Neural progenitor cell (in vitro differentiated cells): ENCODE results near the gene CAD. TPM values are rescaled to one million over a fixed set of nuclear protein-coding genes. Genes with fewer than 3 reads are reported as not detected.

Source experiments
- DNase-seq: peaks from one replicate; pipeline ENCODE4 v3.0.0-alpha.2; 2016; ENCODE audit warnings: low spot score
- H2AFZ ChIP-seq: fragments of 200-600 bp; sonication (generic); replicated peaks from 2 replicates; pipeline ENCODE4 v1.6.1; 2016; ENCODE audit warnings: antibody characterized with exemption
- H3F3A ChIP-seq: fragments of 200-600 bp; sonication (generic); 2 replicates; pipeline ENCODE4 v1.6.1; 2016; ENCODE audit warnings: antibody characterized with exemption, low read depth
- H3K27ac ChIP-seq: fragments of 200-600 bp; sonication (generic); 2 replicates; pipeline ENCODE4 v1.5.1; 2016; ENCODE audit warnings: mild to moderate bottlenecking
- H3K27me3 ChIP-seq: fragments of 200-600 bp; sonication (generic); 2 replicates; pipeline ENCODE4 v1.6.1; 2016; ENCODE audit warnings: mild to moderate bottlenecking, moderate library complexity
- H3K36me3 ChIP-seq: fragments of 200-600 bp; sonication (generic); 2 replicates; pipeline ENCODE4 v1.5.1; 2016
- H3K4me1 ChIP-seq: fragments of 200-600 bp; sonication (generic); 2 replicates; pipeline ENCODE4 v1.6.1; 2016; ENCODE audit warnings: mixed run types
- H3K4me2 ChIP-seq: fragments of 200-600 bp; sonication (generic); 2 replicates; pipeline ENCODE4 v1.6.1; 2016
- H3K4me3 ChIP-seq: fragments of 200-600 bp; sonication (generic); 2 replicates; pipeline ENCODE4 v1.5.1; 2016
- H3K79me2 ChIP-seq: fragments of 200-600 bp; sonication (generic); 2 replicates; pipeline ENCODE4 v1.6.1; 2016; ENCODE audit warnings: low read depth
- H3K9ac ChIP-seq: fragments of 200-600 bp; sonication (generic); 2 replicates; pipeline ENCODE4 v1.6.1; 2016
- H3K9me3 ChIP-seq: fragments of 200-600 bp; sonication (generic); 2 replicates; pipeline ENCODE4 v1.5.1; 2016; ENCODE audit warnings: low read depth
- H4K20me1 ChIP-seq: fragments of 200-600 bp; sonication (generic); 2 replicates; pipeline ENCODE4 v1.6.1; 2016; ENCODE audit warnings: low read depth
- H3K27ac Mint-ChIP-seq: 3 replicates; pipeline ENCODE4 v1.8.0; 2021; ENCODE audit warnings: mixed read lengths
- H3K27me3 Mint-ChIP-seq: 2 replicates; pipeline ENCODE4 v1.8.0; 2022; ENCODE audit warnings: low read depth, mild to moderate bottlenecking, inconsistent platforms, moderate library complexity, mixed read lengths; ENCODE audit not compliant: insufficient read depth
- H3K36me3 Mint-ChIP-seq: 3 replicates; pipeline ENCODE4 v1.8.0; 2021; ENCODE audit warnings: mixed read lengths
- H3K4me1 Mint-ChIP-seq: 3 replicates; pipeline ENCODE4 v1.8.0; 2021; ENCODE audit warnings: mixed read lengths
- H3K4me3 Mint-ChIP-seq: 3 replicates; pipeline ENCODE4 v1.8.0; 2021; ENCODE audit warnings: mild to moderate bottlenecking, moderate library complexity, mixed read lengths
- H3K9me3 Mint-ChIP-seq: 3 replicates; pipeline ENCODE4 v1.8.0; 2020; ENCODE audit warnings: mixed read lengths
- CTCF ChIP-seq: fragments of 200-600 bp; sonication (generic); IDR thresholded peaks from 2 replicates; pipeline ENCODE4 v1.5.1; 2017; ENCODE audit warnings: antibody characterized with exemption, mild to moderate bottlenecking
- EZH2 ChIP-seq: fragments of 200-600 bp; sonication (generic); IDR thresholded peaks from 2 replicates; pipeline ENCODE4 v1.6.1; 2017; ENCODE audit warnings: antibody characterized with exemption, mild to moderate bottlenecking, moderate library complexity
- EZH2phosphoT487 ChIP-seq: fragments of 200-600 bp; sonication (generic); IDR thresholded peaks from 2 replicates; pipeline ENCODE4 v1.6.1; 2017; ENCODE audit warnings: antibody characterized with exemption
- total RNA-seq: library from RNA; depleted of rRNA; stranded (reverse); fragments of >200 nt; gene quantifications from 2 replicates; pipeline ENCODE4 v1.2.3, GENCODE V29; 2015; ENCODE audit warnings: low replicate concordance

CAD gene
- total RNA-seq, 1 donor from 2014 or later = 26.5 TPM

- H3K27me3 Mint-ChIP-seq = peaks cover 5% of the 10 kb centered on the region
Observed at GRCh38 chr2:27231921-27232320, 14.8 kb downstream of the CAD start.

GRCh38 chr2:27233341-27233740 is 16.2 kb downstream of the CAD start:
- Histone ChIP-seq H4K20me1 (no peaks in the 10 kb centered on the region), H3K79me2 (no peaks in the 10 kb centered on the region), H3K9me3 (no peaks in the 10 kb centered on the region), H3K27ac (no peak overlapping the region), H3K4me3 (no peak overlapping the region), H3K36me3 (peaks cover 1% of the 10 kb centered on the region), H3F3A (no peaks in the 10 kb centered on the region), H3K4me1 (no peaks in the 10 kb centered on the region), H2AFZ (no peak overlapping the region), H3K27me3 (no peaks in the 10 kb centered on the region), H3K4me2 (no peak overlapping the region), H3K9ac (no peak overlapping the region)
- Mint-ChIP-seq H3K36me3 (peaks cover 28% of the 10 kb centered on the region), H3K4me1 (no peaks in the 10 kb centered on the region), H3K4me3 (no peak overlapping the region), H3K27ac (no peak overlapping the region), H3K27me3 (peaks cover 5% of the 10 kb centered on the region), H3K9me3 (no peaks in the 10 kb centered on the region)
- no peak for DNase-seq
- TF ChIP-seq CTCF = no peak

More at GRCh38 chr2:27231921-27232320, 14.8 kb downstream of the CAD start:
- Histone ChIP-seq H3K9ac (no peak overlapping the region), H3K36me3 (peaks cover 12% of the 10 kb centered on the region), H3F3A (no peaks in the 10 kb centered on the region), H4K20me1 (no peaks in the 10 kb centered on the region), H3K79me2 (no peaks in the 10 kb centered on the region), H3K4me1 (no peaks in the 10 kb centered on the region), H3K9me3 (no peaks in the 10 kb centered on the region), H3K4me3 (no peak overlapping the region), H3K4me2 (no peak overlapping the region), H2AFZ (no peak overlapping the region), H3K27ac (no peak overlapping the region), H3K27me3 (no peaks in the 10 kb centered on the region)
- Mint-ChIP-seq H3K4me1 (no peaks in the 10 kb centered on the region), H3K36me3 (peaks cover 28% of the 10 kb centered on the region), H3K4me3 (no peak overlapping the region), H3K27ac (no peak overlapping the region), H3K9me3 (no peaks in the 10 kb centered on the region)
- DNase-seq = no peak
- no peak for TF ChIP-seq CTCF
- no peak for TF ChIP-seq EZH2
- no peak for TF ChIP-seq EZH2phosphoT487

- H3K4me1 Mint-ChIP-seq = no peaks in the 10 kb centered on the region
- peaks cover 3% of the 10 kb centered on the region for H3K27me3 Mint-ChIP-seq
- peaks cover 40% of the 10 kb centered on the region for H3K36me3 Mint-ChIP-seq
Observed at GRCh38 chr2:27236136-27236535, 19.0 kb downstream of the CAD start.

More at GRCh38 chr2:27236136-27236535, 19.0 kb downstream of the CAD start:
- DNase-seq = no peak
- no peak overlapping the region for H3K27ac ChIP-seq
- H2AFZ ChIP-seq = no peak overlapping the region
- H3K36me3 ChIP-seq = no peaks in the 10 kb centered on the region
- TF ChIP-seq CTCF = no peak
- no peak for TF ChIP-seq EZH2
- TF ChIP-seq EZH2phosphoT487 = no peak
- no peaks in the 10 kb centered on the region for H3K4me1 ChIP-seq
- H3K4me3 ChIP-seq = no peak overlapping the region
- Mint-ChIP-seq H3K4me3 (no peak overlapping the region), H3K27ac (no peak overlapping the region), H3K9me3 (no peaks in the 10 kb centered on the region)
- H3K9me3 ChIP-seq = no peaks in the 10 kb centered on the region
- no peaks in the 10 kb centered on the region for H3K79me2 ChIP-seq
- H3K4me2 ChIP-seq = no peak overlapping the region
- H3F3A ChIP-seq = no peaks in the 10 kb centered on the region
- no peaks in the 10 kb centered on the region for H3K27me3 ChIP-seq
- no peaks in the 10 kb centered on the region for H4K20me1 ChIP-seq
- no peak overlapping the region for H3K9ac ChIP-seq
